Colon (tissue), 2 donors: ENCODE data around the gene SLC39A9.
A peak's percentile ranks its signal among the peaks of the same experiment; 100 is the strongest.
"Not testable (repeated sequence)": the region's sequence is repeated elsewhere in the genome, so short reads cannot be mapped to it uniquely, and the experiment has no call there.

Source experiments
- FAIRE-seq: peaks from 2 replicates; lab custom pipeline; 2012; peaks lifted over from hg19 to GRCh38; lab: Jason Lieb, UNC
- donor health status: control.
- donor health status: control.

SLC39A9 gene

GRCh38 chr14:69427596-69427995, 29.1 kb downstream of the SLC39A9 start:
- no peak for FAIRE-seq

- no peak for FAIRE-seq
Measured at GRCh38 chr14:69428289-69428998, 30.0 kb downstream of the SLC39A9 start.

GRCh38 chr14:69429643-69430042, 31.2 kb downstream of the SLC39A9 start:
- FAIRE-seq = no peak

GRCh38 chr14:69430306-69430939, 31.9 kb downstream of the SLC39A9 start:
- FAIRE-seq = no peak

GRCh38 chr14:69432364-69432763, 33.9 kb downstream of the SLC39A9 start:
- no peak for FAIRE-seq

- no peak for FAIRE-seq
Measured at GRCh38 chr14:69439521-69440270, 41.2 kb downstream of the SLC39A9 start.

GRCh38 chr14:69441948-69442347, 43.5 kb downstream of the SLC39A9 start:
- FAIRE-seq = no peak

GRCh38 chr14:69443296-69443805, 44.9 kb downstream of the SLC39A9 start:
- no peak for FAIRE-seq

- FAIRE-seq = no peak
Measured at GRCh38 chr14:69449216-69449615, 50.7 kb downstream of the SLC39A9 start.

GRCh38 chr14:69451941-69452340, 53.4 kb downstream of the SLC39A9 start:
- no peak for FAIRE-seq

- no peak for FAIRE-seq
Measured at GRCh38 chr14:69458350-69458749, 59.9 kb downstream of the SLC39A9 start.

- no peak for FAIRE-seq
Measured at GRCh38 chr14:69459122-69459521, 60.6 kb downstream of the SLC39A9 start.

- peak; percentile 85 for FAIRE-seq
Measured at GRCh38 chr14:69460093-69460701, 61.7 kb downstream of the SLC39A9 start.

GRCh38 chr14:69464379-69464778, 65.9 kb downstream of the SLC39A9 start:
- FAIRE-seq = no peak

- no peak for FAIRE-seq
Measured at GRCh38 chr14:69464829-69465228, 66.3 kb downstream of the SLC39A9 start.

GRCh38 chr14:69468949-69469348, 70.5 kb downstream of the SLC39A9 start:
- no peak for FAIRE-seq

- FAIRE-seq = no peak
Measured at GRCh38 chr14:69471436-69471835, 72.9 kb downstream of the SLC39A9 start.

- FAIRE-seq = no peak
Measured at GRCh38 chr14:69471916-69472315, 73.4 kb downstream of the SLC39A9 start.

GRCh38 chr14:69473260-69473659, 74.8 kb downstream of the SLC39A9 start:
- FAIRE-seq = no peak

GRCh38 chr14:69473946-69474345, 75.5 kb downstream of the SLC39A9 start:
- FAIRE-seq = no peak

- FAIRE-seq = no peak
Measured at GRCh38 chr14:69475194-69475818, 76.8 kb downstream of the SLC39A9 start.

- FAIRE-seq = not testable (repeated sequence)
Measured at GRCh38 chr14:69476824-69477450, 78.4 kb downstream of the SLC39A9 start.
